Measurements from ENCODE around the gene NTHL1. TPM values are rescaled to one million over a fixed set of nuclear protein-coding genes. Genes with fewer than 3 reads are reported as not detected.
A peak's percentile ranks its signal among the peaks of the same experiment; 100 is the strongest.
"Not testable (repeated sequence)": the region's sequence is repeated elsewhere in the genome, so short reads cannot be mapped to it uniquely, and the experiment has no call there.

The NTHL1 gene
- total and polyA plus RNA-seq, 2 of the 4 experiments (the other 2 are of a cell fraction) = 22.8 to 28.0 TPM

DNA sequence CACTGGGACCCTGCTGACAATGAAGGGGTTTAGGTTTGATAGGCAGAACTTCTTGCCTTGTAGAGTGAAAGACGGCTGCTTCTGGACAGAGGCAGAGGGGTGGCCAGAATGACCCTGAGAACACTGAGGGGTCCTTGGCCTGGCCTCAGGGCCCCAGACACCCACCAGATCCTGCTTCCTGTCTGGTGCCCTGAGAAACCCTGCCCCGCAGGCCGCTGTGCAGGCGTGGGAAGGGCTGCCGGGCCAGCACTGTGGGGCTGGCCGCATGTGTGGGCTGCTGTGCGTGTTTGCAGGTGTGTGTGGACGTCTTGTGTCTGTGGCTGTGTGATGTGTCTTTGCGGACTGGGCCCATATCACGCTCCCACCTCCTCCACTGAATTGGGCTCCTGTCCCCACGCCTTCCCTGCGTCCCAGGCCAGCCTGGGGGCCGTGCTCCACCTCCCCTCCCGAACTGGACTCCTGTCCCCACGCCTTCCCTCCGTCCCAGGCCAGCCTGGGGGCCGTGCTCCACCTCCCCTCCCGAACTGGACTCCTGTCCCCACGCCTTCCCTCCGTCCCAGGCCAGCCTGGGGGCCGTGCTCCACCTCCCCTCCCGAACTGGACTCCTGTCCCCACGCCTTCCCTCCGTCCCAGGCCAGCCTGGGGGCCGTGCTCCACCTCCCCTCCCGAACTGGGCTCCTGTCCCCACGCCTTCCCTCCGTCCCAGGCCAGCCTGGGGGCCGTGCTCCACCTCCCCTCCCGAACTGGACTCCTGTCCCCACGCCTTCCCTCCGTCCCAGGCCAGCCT lies 13.5 kb downstream of the NTHL1 start:
- Histone ChIP-seq H4K8ac (ENCODE audit: low read depth in 2 of 2, low read length in 2 of 2) (peak overlapping the region; percentile 80 to 100), H2BK5ac (ENCODE audit: low read depth, low read length, poor library complexity, severe bottlenecking) (peak overlapping the region; percentile 98), H3K4me3 (ENCODE audit: insufficient read depth, low read depth, low read length) (peak overlapping the region; percentile 25; the same call in 1 of the 2 replicates), H3K23ac (ENCODE audit: low read depth, low read length) (peak overlapping the region; percentile 98), H2AK9ac (replicated peaks; ENCODE audit: low read depth, low read length, poor library complexity) (peak overlapping the region; percentile 100), H2AK5ac (ENCODE audit: low read depth, low read length) (peak overlapping the region; percentile 99), H3K4ac (ENCODE audit: low read depth, low read length) (peak overlapping the region; percentile 99), H3K56ac (ENCODE audit: extremely low read depth, insufficient read depth, low read length) (peak overlapping the region; percentile 98), H2BK20ac (ENCODE audit: low read depth, low read length) (peak overlapping the region; percentile 94), H3K18ac (ENCODE audit: low read depth, low read length) (peak overlapping the region; percentile 90), H3K4me2 (ENCODE audit: low read depth, low read length) (peak overlapping the region; percentile 73), H3K9ac (ENCODE audit: low read depth, low read length) (peak overlapping the region; percentile 74), H3K4me1 (ENCODE audit: control insufficient read depth, insufficient read depth, low read length) (peaks cover 55% of the 10 kb centered on the region), H3K14ac (replicated peaks; ENCODE audit: low read depth, low read length) (peak overlapping the region; percentile 97), H3K36me3 (ENCODE audit: control insufficient read depth, insufficient read depth, low read length) (peaks cover 46% of the 10 kb centered on the region), H3K79me1 (ENCODE audit: low read depth in 1 of 2, low read length in 2 of 2) (peaks cover 19 to 75% of the 10 kb centered on the region in 2 experiments; a peak in 3 of 4 replicates), H3K9me1 (ENCODE audit: insufficient read depth, low read length) (peaks cover 15% of the 10 kb centered on the region), H2BK120ac (ENCODE audit: low read depth, low read length) (peak overlapping the region; percentile 97), H2AFZ (replicated peaks; ENCODE audit: low read length, poor library complexity) (peak overlapping the region; percentile 83), H3K27ac (ENCODE audit: insufficient read depth, low read length) (peak overlapping the region; percentile 100), H4K91ac (ENCODE audit: insufficient read depth, low read depth, low read length) (peak overlapping the region; percentile 100), H2BK15ac (ENCODE audit: low read depth, low read length) (peak overlapping the region; percentile 100; the same call in 2 of the 3 replicates), H4K5ac (ENCODE audit: low read depth, low read length) (peak overlapping the region; percentile 88)
- POLR2A ChIA-PET (ENCODE audit: unreplicated experiment) = interaction anchor here (1.2 kb wide), 1 partner anchor 11 kb away, joined by 6 read pairs; no protein-coding TSS in a partner anchor
- H3K9me3 ChIP-seq (ENCODE audit: control insufficient read depth, insufficient read depth, low read length); H4K20me1 ChIP-seq (ENCODE audit: insufficient read depth, low read length); in situ Hi-C loops (cut with MboI; ENCODE audit: low sequenced_read_pairs); intact Hi-C loops (cut with micrococcal nuclease); BruUV-seq (replicated peaks); dilution Hi-C loops (cut with HindIII; ENCODE audit: low sequenced_read_pairs, unreplicated experiment); H3K27me3 ChIP-seq (ENCODE audit: control insufficient read depth, insufficient read depth, low read length): not testable (repeated sequence)
- CTCF ChIA-PET = interaction anchor here (0.8 kb wide), 1 partner anchor 106 kb away, joined by 3 read pairs; no protein-coding TSS in a partner anchor
- 46% methylated on average over 3 of the region's 32 CpGs; no CpG with 5 or more reads in 1 of the 2 experiments for WGBS, 2 experiments (ENCODE audit: extremely low coverage in 2 of 2, insufficient read length in 1 of 2)
- ATAC-seq (ENCODE audit: low read depth) (peak; percentile 7), DNase-seq (peak; percentile 48)
